HG02642 (cell line): ENCODE data around the gene GHITM.
A peak's percentile ranks its signal among the peaks of the same experiment; 100 is the strongest.
"Not testable (repeated sequence)": the region's sequence is repeated elsewhere in the genome, so short reads cannot be mapped to it uniquely, and the experiment has no call there.

Experiments used
- ATAC-seq: cut with Tn5 transposase; IDR thresholded peaks from one replicate; pipeline ENCODE4 v1.9.1; 2021; ENCODE audit warnings: mild to moderate bottlenecking; ENCODE audit not compliant: unreplicated experiment, poor library complexity

The GHITM gene

DNA sequence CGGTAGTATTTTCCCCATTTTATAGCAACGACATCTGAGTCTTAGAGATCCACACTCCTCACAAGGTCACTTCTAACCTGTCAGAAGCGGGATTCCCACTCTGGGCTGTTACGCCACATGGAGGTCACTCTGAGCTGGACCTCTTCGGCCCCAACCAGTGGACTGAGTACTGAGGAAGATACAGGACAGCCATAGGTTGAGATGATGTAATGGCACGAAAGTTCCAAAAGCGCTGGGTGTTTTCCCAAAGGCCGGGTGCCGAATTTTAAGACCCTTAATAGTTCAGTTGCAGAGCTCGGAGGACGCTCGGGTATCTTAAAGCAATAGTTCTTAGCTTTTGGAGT is 699 bp downstream of the GHITM start:
- ATAC-seq = no peak

DNA sequence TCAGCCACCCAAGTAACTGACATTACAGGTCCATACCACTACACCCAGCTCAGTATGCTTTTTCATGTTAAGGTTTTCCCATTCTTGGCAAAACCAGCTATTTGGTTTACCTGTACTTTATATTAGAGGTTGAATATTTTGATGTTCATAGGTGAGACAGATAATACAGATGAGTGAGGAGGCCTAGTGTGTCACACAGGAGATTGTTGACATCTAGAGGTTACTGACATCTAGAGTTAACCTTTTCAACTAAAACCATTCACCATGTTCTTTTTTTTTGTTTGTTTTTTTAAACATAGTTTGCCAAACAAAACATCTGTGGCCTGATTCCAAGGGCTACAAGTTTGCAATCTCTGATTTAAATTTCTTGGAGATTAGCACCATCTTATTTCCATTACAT is 8.0 kb downstream of the GHITM start:
- no peak for ATAC-seq

DNA sequence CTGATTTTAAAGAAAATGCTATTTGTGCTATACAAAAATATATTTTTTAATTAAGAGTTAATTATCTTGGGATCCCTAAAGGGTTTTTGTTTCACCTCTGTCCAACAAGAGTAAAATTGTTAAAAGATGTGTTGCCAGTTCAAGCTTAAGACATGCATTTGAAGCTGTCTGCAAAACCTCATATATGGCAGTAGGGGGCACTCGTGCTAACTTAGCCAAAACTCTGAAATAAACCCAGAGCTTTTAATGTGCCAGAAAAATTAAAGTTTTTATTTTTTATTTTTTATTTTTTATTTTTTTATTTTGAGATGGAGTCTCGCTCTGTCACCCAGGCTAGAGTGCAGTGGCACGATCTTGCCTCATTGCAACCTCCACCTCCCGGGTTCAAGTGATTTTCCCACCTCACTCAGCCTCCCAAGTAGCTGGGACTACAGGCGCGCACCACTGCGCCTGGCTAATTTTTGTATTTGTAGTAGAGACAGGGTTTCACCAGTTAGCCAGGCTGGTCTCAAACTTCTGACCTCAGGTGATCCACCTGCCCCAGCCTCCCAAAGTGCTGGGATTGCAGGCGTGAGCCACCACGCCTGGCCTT is 8.8 kb downstream of the GHITM start:
- not testable (repeated sequence) for ATAC-seq

DNA sequence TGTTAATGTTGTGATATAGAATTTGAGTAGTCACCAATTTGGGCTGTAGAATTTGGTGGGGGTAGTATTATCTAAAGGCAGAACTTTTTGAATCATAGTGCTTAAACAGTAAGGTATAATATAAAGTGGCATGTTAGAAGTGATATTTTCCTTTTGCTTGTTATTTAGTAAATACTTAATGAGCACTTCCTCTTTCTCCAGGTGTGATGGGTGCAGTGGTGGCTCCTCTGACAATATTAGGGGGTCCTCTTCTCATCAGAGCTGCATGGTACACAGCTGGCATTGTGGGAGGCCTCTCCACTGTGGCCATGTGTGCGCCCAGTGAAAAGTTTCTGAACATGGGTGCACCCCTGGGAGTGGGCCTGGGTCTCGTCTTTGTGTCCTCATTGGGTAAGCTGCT is 10.5 kb downstream of the GHITM start:
- no peak for ATAC-seq

DNA sequence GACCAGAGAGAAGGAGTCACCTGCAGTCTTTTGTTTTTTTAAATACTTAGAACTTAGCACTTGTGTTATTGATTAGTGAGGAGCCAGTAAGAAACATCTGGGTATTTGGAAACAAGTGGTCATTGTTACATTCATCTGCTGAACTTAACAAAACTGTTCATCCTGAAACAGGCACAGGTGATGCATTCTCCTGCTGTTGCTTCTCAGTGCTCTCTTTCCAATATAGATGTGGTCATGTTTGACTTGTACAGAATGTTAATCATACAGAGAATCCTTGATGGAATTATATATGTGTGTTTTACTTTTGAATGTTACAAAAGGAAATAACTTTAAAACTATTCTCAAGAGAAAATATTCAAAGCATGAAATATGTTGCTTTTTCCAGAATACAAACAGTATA is 13.5 kb downstream of the GHITM start:
- ATAC-seq = no peak

DNA sequence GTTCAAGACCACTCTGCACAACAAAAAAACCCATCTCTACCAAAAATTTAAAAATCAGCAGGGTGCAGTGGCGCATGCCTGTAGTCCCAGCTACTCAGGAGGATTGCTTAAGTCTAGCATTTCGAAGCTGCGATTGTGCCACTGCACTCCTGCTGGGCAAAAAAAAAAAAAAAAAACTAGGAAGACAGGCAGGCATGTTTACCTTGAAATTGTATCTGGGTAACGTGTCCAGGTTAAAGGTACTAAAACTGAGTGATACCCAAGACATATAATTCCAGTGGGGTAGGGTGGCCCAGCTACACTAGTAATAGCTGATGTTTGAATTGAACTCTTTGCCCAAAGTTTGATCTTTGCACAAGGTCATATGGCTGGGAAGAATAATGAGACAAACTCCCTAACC is 16.2 kb downstream of the GHITM start:
- ATAC-seq = no peak

DNA sequence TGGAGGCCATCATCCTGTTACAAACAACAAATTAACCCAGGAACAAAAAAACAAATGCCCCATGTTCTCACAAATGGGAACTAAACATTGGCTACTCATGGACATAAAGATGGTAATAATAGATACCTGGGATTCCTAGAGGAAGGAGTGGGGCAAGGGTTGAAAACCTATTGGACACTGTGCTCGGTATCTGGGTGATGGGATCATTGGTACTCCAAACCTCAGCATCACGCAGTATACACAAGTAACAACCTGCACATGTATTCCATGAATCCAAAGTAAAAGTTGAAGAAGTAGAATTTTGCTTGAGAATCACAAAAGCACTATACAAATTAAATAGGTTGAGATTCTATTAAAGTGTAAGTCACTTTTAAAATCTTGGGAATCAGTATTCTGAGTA is 16.7 kb downstream of the GHITM start:
- ATAC-seq = no peak

DNA sequence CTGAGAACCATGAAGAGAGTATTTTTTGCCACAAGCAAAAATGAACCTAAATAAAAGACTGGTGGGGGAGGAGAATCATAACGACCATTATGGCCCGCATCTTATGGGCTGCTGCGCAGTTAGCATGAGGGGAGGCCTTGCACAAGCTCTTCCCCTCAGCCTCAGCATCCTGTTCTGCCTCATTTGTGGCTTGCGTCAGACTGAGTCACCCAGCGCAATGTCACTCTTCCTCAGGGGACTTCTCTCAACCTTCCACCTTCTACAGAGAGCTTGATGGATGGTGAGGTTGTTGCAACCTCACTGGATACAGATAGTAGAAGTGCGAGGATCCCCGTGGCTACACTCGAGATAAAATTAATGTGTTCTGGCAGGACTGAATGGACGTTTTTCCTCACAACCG is 17.5 kb downstream of the GHITM start:
- no peak for ATAC-seq

DNA sequence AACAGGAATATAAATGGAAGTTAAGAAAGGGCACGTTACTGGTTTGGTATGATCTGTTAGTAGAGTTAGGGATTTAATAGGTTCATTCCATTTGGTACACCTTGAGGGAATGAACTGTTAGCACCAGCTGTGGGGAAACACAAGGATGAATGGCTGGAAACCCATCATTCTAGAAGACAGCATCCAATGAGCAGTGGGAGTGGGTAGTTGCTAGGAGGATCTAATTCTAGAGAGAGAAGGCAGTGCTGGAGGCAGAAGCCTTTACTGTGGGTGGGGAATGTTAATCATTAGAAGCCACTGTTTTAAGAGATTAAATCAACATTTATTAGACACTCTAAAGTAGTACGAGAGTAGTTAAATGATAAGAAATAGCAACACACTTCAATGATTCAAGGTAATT is 18.8 kb downstream of the GHITM start:
- no peak for ATAC-seq

DNA sequence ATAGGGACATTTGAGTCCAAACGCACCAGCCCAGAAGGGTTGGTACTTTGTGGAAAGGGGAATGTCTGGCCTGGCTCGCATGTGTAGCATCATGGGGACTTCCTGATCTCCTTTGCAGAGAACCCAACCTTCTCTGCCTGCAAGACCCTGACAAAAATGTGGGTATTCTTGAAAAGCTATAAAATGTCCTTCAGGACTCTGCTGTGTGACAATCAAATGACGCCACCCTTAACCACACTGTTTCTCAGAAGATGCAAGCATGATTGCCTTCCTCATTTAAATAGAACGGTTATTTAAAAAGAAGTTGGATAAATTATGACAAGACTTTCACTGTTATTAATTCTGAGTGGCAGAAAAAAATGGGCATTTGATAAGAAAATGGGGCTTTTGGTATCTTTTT is 19.2 kb downstream of the GHITM start:
- ATAC-seq = no peak

DNA sequence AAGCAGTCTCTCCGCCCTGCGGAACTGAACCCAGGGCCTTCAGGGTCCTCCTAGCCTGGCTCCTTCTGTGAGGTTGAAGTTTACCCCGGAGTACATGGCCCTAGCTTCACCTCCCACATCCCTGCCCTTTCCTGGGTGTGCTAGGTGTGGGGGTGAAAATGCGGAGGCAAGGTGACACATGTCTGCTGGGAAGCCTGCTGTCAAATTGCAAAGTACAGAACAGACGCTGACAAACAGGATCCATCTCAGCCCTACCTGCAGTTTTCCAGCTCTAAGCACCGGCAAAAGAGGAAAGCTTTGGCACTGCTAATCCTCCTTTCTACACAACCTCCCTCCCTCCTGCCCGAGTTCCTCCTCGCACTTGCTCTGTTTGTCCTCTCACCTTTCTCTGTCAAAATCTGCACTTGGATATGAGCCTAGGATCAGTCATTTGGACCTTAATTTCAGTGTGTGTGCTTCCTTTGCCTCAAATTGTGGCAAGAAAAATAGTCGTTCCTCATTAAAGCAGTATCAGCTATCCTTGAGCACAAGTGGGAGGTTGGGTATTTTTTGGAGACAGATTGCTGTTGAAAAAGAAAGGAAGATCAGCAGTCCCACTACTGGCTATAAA is 19.9 kb downstream of the GHITM start:
- no peak for ATAC-seq

DNA sequence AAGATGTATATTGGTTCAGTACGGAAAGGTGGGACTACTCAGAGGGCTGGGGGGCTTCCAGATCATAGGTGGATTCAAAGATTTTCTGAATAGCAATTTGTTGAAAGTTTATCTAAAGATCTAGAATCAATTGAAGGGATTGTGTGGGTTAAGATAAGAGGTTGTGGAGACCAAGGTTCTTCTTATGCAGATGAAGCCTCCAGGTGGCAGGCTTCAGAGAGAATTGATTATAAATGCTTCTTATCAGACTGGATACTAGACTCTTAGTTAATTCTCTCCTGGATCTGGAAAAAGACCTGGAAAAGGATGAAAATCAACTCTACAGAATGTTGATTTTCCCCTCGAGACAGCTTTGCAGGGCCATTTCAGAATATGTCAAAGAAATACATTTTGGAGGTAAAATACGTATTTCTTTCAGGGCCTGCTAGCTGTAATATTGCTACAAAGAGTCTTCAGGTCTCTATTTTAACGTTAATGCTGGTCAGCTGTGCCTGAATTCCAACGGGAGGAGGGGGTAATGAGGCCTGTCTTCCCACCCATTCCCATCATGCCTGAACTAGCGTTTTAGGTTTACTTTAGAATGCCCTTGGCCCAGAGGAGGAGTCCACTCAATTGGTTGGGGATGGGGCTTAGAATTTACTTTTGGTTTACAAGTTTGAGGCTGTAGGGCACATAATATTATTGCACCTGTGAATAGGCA is 21.5 kb downstream of the GHITM start:
- no peak for ATAC-seq

DNA sequence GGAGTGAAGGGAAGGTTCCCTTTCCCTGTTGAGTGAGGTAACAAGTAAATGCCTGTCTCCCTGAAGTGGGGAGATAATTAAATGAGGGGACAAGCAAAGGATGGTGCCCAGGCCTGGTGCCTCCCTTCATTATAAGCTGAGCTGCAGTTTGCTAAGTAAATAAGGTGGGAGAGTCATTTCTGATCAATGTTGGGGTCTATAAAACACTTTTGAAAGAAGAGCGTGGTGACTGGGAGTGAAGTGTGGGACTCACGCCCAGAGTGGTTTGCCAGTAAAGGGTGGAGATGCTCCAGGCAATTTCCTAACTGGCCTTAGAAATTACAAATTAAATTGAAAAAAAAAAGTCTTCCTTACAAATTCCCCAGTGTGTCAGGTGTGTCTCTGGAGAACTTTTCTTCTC is 24.7 kb downstream of the GHITM start:
- ATAC-seq = no peak

DNA sequence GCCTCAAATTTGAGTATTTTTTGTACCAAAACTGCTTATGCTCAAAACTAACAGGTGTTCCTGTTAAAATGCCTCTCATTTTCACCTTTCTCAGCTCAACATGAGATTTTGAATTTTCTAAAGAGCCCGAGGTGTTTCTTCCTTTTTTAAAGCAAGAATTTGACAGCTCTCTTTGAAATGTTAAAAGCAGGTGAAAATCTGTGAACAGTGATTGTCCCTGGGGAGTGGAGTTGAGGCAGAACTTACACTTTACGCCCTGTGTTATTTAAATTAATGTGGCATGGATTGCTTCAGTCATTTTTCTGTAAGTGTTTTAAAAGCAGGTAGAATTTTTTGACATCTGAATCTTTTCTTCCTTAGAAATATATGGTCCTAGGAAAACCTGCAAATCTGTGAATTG is 25.1 kb downstream of the GHITM start:
- ATAC-seq = no peak

DNA sequence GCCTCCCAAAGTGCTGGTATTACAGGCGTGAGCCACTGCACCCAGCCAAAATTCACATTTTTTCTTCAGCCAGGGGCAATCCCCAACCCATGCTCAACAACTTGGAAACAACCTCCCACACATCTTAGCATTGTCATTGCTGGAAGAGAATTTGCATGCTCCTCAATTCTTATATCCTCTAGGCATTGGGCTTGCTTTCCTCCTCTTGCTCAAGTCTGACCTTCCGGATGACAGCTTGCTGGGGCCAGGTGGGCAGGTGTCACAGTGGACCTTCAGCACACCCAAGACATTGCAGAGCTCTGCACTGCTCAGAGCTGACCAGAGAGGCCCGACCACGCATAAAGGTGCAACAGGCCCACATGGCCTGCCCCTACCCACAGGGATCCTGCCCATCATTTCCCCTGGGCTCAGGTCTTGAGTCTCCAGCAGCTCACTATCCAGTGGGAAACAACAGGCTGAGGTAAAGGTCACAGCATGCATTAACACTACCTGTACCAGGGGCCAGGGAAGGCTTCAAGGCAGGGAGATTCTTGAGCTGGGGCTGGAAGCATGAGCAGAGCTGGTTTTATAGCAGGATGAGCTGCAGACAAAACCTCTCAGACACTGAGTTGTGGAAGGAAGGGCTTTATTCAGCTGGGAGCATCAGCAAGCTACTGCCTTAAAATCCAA is 27.4 kb downstream of the GHITM start:
- peak; percentile 59 for ATAC-seq

DNA sequence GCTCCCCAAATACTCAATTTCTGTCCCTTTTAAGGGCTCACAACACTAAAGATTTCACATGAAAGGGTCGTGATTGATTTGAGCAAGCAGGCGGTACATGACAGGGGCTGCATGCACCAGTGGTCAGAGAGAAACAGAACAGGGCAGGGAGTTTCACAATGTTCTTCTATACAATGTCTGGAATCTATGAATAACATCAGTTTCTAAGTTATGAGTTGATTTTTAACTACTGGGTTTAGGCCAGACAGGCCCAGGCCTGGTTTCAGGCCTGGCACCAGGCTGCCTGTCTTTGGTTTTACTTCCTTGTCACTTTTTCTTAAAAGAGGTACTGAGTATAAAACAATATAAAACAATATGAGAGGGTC is 28.0 kb downstream of the GHITM start:
- peak; percentile 25 for ATAC-seq

DNA sequence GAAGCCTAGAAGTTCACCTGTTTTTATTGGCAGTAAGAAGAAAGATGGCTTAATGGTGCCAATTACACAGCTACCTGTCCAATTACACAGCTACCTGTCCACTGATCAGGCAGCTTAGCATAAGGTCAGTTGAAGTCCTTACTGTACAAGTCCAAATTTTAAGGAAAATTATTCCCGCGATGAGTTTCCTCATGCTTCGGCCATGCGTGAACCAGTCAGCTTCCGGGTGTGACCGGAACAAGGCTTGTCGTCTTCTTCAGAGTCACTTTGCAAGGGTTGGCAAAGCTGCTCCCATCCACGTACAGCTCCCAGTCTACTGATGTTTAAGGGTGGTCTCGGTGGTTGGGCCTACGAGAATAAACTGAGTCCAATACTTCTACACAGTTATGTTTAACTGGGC is 29.1 kb downstream of the GHITM start:
- ATAC-seq = not testable (repeated sequence)

DNA sequence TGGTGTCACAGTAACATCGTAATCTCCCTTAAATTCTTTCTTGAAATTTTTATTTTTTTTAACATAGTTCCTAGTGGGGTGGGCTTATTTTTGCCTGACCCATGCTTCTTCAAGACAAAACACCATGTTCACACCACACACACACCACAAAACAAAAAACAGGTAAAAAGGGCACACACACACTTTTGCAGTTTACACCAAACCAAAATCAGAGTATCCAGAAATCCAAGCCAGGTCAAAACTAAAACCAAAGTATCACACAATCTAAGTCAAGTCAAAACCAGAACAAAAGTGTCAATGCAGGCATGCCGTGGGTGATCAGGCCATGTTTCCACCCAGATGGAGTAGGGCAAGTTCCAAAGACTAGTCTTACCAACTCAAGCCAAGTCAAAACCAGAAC is 31.9 kb downstream of the GHITM start:
- not testable (repeated sequence) for ATAC-seq

DNA sequence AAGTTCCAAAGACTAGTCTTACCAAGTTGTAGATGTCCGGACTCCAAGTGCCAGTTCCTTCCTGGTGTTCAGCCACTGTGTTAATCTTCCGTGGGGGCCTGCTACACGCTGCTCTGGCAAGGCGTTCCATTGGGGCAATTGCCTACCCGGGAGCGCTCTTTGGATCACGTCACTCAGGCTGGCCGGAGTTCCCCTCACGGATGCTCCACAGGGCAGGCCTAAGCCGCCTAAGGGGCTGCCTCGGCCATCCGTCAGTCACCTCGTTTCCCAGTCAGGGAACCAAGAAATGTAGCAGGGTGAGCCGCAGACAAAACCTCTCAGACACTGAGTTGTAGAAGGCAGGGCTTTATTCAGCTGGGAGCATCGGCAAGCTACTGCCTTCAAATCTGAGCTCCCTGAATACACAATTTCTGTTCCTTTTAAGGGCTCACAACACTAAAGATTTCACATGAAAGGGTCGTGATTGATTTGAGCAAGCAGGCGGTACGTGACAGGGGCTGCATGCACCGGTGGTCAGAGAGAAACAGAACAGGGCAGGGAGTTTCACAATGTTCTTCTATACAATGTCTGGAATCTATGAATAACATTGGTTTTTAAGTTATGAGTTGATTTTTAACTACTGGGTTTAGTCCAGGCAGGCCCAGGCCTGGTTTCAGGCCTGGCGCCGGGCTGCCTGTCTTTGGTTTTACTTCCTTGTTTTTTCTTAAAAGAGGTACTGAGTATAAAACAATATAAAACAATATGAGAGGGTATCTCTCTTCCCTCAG is 32.6 kb downstream of the GHITM start:
- peak; percentile 40 for ATAC-seq

DNA sequence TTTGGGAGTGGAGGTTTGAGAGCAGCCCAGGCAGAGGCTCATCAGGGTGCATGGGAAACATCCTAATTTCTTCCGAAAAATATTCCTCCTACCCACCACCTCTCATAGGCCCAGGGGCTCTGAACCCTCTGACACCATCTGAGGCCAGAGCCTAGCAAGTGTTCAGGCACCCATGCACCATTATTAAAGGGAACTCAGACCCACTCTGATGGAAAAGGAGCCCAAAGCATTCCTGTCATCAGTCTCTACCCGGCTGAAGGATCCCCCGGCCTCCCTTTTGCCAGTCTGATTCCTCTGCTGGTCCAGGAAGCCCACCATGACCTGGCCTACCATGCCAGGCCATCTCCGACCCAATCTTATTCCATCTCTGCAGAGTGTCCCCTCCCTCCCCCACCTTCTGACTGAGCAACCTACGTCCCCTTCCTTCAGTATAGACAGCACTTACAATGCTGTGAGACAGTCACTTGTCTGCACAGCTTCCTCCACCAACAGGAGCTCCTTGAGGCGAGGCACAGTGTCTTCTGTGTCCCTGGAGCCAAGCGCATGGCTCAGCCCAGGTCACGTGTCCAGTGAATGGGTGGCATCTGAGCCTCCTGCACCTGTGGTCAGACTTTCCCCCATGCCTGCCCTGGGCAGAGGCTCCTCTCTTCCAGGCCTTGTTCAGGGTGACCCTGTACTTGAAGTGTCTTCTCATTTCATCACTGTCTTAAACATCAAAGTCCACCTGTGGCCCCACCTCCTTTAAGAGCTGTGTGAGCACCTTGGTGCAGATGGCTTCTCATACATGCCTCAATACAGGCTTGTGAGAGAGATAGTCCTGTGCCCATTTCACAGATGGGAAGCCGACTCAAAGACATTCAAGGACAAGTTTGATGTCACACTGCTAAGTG is 33.4 kb downstream of the GHITM start:
- ATAC-seq = peak; percentile 66
